D721Med (cell line): ENCODE data around the gene ATP1A3.
A peak's percentile ranks its signal among the peaks of the same experiment; 100 is the strongest.
"Not testable (repeated sequence)": the region's sequence is repeated elsewhere in the genome, so short reads cannot be mapped to it uniquely, and the experiment has no call there.

Experiments used
- DNase-seq: peaks from one replicate; pipeline ENCODE4 v3.0.0; 2011; ENCODE audit warnings: low spot score; ENCODE audit not compliant: insufficient read length
- FAIRE-seq: peaks from 2 replicates; lab custom pipeline; 2011; peaks lifted over from hg19 to GRCh38; lab: Jason Lieb, UNC
- CTCF ChIP-seq: IDR thresholded peaks from 2 replicates; pipeline ENCODE4 v1.5.1; 2012; ENCODE audit warnings: mild to moderate bottlenecking, control low read depth; ENCODE audit not compliant: insufficient read depth; ENCODE audit errors: missing control alignments

ATP1A3 gene

GRCh38 chr19:41940731-41941409 is 53.2 kb downstream of the ATP1A3 start:
- FAIRE-seq: no peak
- TF ChIP-seq CTCF: no peak
- DNase-seq: no peak

- FAIRE-seq (no peak), DNase-seq (peak; percentile 93)
- TF ChIP-seq CTCF: no peak
Measured at GRCh38 chr19:41939861-41940730, 53.9 kb downstream of the ATP1A3 start.

GRCh38 chr19:41939209-41939608 is 54.8 kb downstream of the ATP1A3 start:
- DNase-seq, FAIRE-seq: not testable (repeated sequence)

- no peak for TF ChIP-seq CTCF
- FAIRE-seq: no peak
- DNase-seq: no peak
Measured at GRCh38 chr19:41937525-41938468, 56.2 kb downstream of the ATP1A3 start.

GRCh38 chr19:41936961-41937360 is 57.1 kb downstream of the ATP1A3 start:
- FAIRE-seq (no peak), DNase-seq (no peak)
- TF ChIP-seq CTCF: no peak

GRCh38 chr19:41936416-41936850 is 57.6 kb downstream of the ATP1A3 start:
- no peak for FAIRE-seq

More at GRCh38 chr19:41936416-41936850, 57.6 kb downstream of the ATP1A3 start:
- TF ChIP-seq CTCF: no peak
- no peak for DNase-seq
